Measurements from ENCODE around the gene LACTBL1. TPM values are rescaled to one million over a fixed set of nuclear protein-coding genes. Genes with fewer than 3 reads are reported as not detected.
"Not testable (repeated sequence)": the region's sequence is repeated elsewhere in the genome, so short reads cannot be mapped to it uniquely, and the experiment has no call there.

Gene LACTBL1
- total RNA-seq, 4 donors from 2014 or later = not detected

DNA sequence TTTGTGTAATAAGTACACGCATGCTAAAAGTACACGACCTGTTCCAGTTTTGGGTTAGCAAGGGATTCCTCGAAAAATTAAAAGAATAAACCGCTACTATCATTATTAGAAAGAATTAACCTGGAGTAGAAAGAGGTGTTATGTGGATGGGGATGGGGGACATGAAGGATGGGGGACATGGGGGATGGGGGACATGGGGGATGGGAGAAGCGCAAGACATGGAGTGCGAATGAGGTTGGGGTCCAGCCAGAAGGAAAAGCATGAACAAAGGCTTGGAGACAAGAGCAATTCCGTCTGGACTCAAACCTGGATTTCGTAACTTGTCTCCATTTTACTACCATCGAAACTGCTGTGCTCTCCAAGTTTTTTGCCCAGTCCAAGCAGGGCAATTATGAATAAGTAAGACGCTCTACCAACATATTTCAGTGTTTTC is 46.0 kb upstream of the LACTBL1 start:
- Histone ChIP-seq H3K9me3 (no peaks in the 10 kb centered on the region), H3K27me3 (no peaks in the 10 kb centered on the region)
- TF ChIP-seq POLR2AphosphoS5 (IDR thresholded peaks at IDR 0.05) (no peak), POLR2A (IDR thresholded peaks at IDR 0.05) (no peak), EP300 (IDR thresholded peaks at IDR 0.05) (no peak)
- TF ChIP-seq, protein P1, sequence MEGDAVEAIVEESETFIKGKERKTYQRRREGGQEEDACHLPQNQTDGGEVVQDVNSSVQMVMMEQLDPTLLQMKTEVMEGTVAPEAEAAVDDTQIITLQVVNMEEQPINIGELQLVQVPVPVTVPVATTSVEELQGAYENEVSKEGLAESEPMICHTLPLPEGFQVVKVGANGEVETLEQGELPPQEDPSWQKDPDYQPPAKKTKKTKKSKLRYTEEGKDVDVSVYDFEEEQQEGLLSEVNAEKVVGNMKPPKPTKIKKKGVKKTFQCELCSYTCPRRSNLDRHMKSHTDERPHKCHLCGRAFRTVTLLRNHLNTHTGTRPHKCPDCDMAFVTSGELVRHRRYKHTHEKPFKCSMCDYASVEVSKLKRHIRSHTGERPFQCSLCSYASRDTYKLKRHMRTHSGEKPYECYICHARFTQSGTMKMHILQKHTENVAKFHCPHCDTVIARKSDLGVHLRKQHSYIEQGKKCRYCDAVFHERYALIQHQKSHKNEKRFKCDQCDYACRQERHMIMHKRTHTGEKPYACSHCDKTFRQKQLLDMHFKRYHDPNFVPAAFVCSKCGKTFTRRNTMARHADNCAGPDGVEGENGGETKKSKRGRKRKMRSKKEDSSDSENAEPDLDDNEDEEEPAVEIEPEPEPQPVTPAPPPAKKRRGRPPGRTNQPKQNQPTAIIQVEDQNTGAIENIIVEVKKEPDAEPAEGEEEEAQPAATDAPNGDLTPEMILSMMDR (IDR thresholded peaks at IDR 0.05) = no peak

DNA sequence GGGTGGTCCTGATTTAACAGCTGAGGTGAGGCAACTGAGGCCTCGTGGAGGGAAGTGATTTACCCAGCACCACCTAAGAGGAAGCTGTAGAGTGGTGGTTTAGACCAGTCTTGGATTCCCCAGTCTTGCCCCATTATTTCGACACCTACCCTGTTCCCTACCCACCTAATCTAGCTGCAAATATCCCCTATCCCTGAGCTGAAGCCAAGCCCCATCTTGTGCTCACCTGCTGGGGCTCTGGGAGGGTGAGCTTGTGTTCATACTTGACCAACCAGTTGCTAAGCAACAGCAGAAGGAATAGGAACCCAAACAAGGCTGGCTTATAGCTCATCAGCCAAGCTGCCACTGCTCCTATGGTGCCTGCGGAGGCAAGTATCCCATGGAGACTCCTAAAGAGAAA is 41.0 kb upstream of the LACTBL1 start:
- no peaks in the 10 kb centered on the region for H3K27me3 ChIP-seq
- no peak overlapping the region for H3K4me3 ChIP-seq
- TF ChIP-seq, protein P1 (IDR thresholded peaks at IDR 0.05) = no peak
- TF ChIP-seq EP300 (IDR thresholded peaks at IDR 0.05) = no peak
- no peak for TF ChIP-seq POLR2A (IDR thresholded peaks at IDR 0.05)
- peaks cover 4% of the 10 kb centered on the region for H3K4me1 ChIP-seq
- H3K9me3 ChIP-seq = no peaks in the 10 kb centered on the region
- DNase-seq (ENCODE audit: low spot score in 2 of 2) = no peak
- WGBS = 74% methylated on average over 3 of the region's 3 CpGs
- no peak overlapping the region for H3K27ac ChIP-seq
- H3K36me3 ChIP-seq = no peaks in the 10 kb centered on the region

More for the DNA sequence above, 46.0 kb upstream of the LACTBL1 start:
- Histone ChIP-seq H3K27ac (peak overlapping the region; percentile 93), H3K4me3 (peak overlapping the region; percentile 92), H3K4me1 (peaks cover 20% of the 10 kb centered on the region), H3K36me3 (no peaks in the 10 kb centered on the region)
- no peak for DNase-seq (ENCODE audit: low spot score in 2 of 2)
- 31% methylated on average over 10 of the region's 10 CpGs for WGBS

DNA sequence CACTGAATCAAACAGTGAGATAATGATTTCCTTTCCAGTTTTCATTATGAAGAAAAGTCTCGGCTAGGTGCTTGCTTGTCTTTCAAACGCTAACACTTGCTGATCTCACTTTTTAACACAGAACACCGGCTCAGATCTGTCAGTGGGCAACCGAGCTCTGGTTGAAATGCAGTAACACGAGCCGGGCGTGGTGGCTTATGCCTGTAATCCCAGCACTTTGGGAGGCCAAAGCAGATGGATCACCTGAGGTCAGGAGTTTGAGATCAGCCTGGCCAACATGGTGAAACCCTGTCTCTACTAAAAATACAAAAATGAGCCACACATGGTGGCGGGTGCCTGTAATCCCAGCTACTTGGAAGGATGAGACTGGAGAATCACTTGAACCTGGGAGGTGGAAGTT is 37.4 kb upstream of the LACTBL1 start:
- H3K4me3 ChIP-seq; H3K27me3 ChIP-seq; H3K27ac ChIP-seq; H3K9me3 ChIP-seq; H3K36me3 ChIP-seq; H3K4me1 ChIP-seq; DNase-seq (ENCODE audit: low spot score in 2 of 2): not testable (repeated sequence)
- WGBS = 90% methylated on average over 8 of the region's 8 CpGs

DNA sequence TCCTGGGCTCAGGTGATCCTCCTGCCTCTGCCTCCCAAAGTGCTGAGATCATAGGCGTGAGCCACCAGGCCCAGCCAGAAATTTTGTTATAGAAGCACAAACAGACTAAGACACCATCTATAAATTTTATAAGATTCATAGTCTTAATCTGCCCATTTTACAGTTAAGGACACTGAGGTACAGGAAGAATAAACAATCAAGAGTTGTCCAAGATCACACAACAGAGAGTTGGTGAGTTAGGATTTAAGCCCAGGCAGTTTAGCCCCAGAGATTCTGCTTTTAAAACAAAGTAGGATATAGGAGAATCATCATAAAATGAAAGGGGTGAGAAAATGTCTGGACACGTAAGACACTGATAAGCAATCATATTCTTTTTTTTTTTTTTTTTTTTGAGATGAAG is 36.2 kb upstream of the LACTBL1 start:
- H3K36me3 ChIP-seq = no peaks in the 10 kb centered on the region
- no peak for DNase-seq (ENCODE audit: low spot score in 2 of 2)
- no peak overlapping the region for H3K4me3 ChIP-seq
- peaks cover 3% of the 10 kb centered on the region for H3K27me3 ChIP-seq
- TF ChIP-seq, protein P1 (IDR thresholded peaks at IDR 0.05) = no peak
- TF ChIP-seq EP300 (IDR thresholded peaks at IDR 0.05) (no peak), POLR2AphosphoS5 (IDR thresholded peaks at IDR 0.05) (no peak), POLR2A (IDR thresholded peaks at IDR 0.05) (no peak)
- 83% methylated on average over 2 of the region's 2 CpGs for WGBS
- H3K27ac ChIP-seq = no peak overlapping the region
- H3K4me1 ChIP-seq = no peaks in the 10 kb centered on the region
- H3K9me3 ChIP-seq = no peaks in the 10 kb centered on the region

DNA sequence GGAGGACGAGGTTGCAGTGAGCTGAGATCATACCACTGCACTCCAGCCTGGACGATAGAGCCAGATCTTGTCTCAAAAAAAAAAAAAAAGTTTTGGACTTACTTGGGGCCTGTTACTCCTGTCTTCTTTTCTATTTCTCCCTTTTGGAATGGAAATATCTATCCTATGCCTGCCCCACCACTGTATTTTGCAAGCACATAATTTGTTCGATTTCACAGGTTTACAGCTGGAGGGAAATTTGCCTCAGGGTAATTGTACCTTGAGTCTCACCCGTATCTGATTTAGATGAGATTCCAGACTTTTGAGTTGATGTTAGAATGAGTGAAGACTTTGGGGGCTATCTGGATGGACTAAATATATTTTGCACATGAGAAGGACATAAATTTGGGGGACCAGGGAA is 34.4 kb upstream of the LACTBL1 start:
- 71% methylated on average over 4 of the region's 4 CpGs for WGBS
- TF ChIP-seq, protein P1 (IDR thresholded peaks at IDR 0.05) = no peak
- no peak for TF ChIP-seq POLR2AphosphoS5 (IDR thresholded peaks at IDR 0.05)
- no peak for TF ChIP-seq EP300 (IDR thresholded peaks at IDR 0.05)
- no peak for TF ChIP-seq POLR2A (IDR thresholded peaks at IDR 0.05)
- H3K27ac ChIP-seq = no peak overlapping the region
- H3K4me3 ChIP-seq = no peak overlapping the region
- H3K9me3 ChIP-seq = no peaks in the 10 kb centered on the region
- no peaks in the 10 kb centered on the region for H3K4me1 ChIP-seq
- no peak for DNase-seq (ENCODE audit: low spot score in 2 of 2)
- H3K36me3 ChIP-seq = no peaks in the 10 kb centered on the region
- H3K27me3 ChIP-seq = peaks cover 3% of the 10 kb centered on the region

DNA sequence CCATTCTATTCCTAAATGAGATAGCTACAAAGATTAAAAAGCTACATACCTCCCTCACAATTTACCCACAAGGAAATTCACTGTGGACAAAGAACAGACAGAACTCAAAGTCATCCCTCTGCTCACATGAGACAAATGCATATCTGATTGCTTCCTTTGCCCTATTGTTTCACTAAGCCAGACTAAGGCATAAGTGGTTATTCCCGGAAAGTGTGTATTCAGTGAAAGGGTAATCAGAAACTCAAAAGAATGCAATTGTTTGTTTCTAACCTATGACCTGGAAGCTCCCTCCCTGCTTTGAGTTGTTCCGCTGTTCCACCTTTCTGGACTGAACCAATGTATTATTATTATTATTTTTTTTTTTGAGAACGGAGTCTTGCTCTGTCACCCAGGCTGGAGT is 32.1 kb upstream of the LACTBL1 start:
- WGBS = 78% methylated on average over 3 of the region's 3 CpGs
- DNase-seq (ENCODE audit: low spot score in 2 of 2) = not testable (repeated sequence)

More for the DNA sequence above, 32.1 kb upstream of the LACTBL1 start:
- not testable (repeated sequence) for H3K27me3 ChIP-seq, H3K9me3 ChIP-seq, H3K4me3 ChIP-seq, H3K27ac ChIP-seq, H3K36me3 ChIP-seq, H3K4me1 ChIP-seq
